ENCODE data around the gene PTPRG. TPM values are rescaled to one million over a fixed set of nuclear protein-coding genes. Genes with fewer than 3 reads are reported as not detected.

The PTPRG gene
- total and polyA plus RNA-seq, 10 of the 15 experiments (the other 5 are each of a cell fraction or from before 2014, with no cell fraction given): 0.29 to 20.7 (median 1.4) TPM

DNA sequence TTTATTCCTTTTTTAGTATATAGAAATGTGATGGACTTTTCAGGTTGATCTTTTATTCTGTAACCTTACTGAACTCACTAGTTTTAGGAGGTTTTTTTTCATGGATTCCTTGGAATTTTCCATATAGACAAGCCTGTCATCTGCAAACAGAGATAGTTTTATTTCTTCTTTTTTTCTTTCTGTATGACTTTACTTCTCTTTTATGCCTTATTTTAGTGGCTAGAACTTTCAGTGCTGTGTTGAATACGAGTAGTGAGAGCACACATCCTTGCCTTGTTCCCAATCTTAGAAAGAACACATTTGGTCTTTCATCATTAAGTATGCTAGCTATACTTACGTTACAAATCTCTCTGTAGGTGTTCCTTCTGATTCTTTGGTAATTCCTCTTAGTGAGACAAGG, 336.5 kb downstream of the PTPRG start (continued):
- TF ChIP-seq ZNF384 (IDR thresholded peaks at IDR 0.05; ENCODE audit: borderline replicate concordance, low read depth, low read length): no peak
- TF ChIP-seq, protein P1, sequence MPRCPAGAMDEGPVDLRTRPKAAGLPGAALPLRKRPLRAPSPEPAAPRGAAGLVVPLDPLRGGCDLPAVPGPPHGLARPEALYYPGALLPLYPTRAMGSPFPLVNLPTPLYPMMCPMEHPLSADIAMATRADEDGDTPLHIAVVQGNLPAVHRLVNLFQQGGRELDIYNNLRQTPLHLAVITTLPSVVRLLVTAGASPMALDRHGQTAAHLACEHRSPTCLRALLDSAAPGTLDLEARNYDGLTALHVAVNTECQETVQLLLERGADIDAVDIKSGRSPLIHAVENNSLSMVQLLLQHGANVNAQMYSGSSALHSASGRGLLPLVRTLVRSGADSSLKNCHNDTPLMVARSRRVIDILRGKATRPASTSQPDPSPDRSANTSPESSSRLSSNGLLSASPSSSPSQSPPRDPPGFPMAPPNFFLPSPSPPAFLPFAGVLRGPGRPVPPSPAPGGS (IDR thresholded peaks at IDR 0.05; ENCODE audit: borderline replicate concordance, insufficient read depth, low read depth, low read length, poor library complexity, severe bottlenecking): no peak
- TF ChIP-seq IKZF2 (IDR thresholded peaks at IDR 0.05): peak; percentile 79 to 80; a peak in 3 of 4 replicates
- TF ChIP-seq IKZF1 (conservative IDR thresholded peaks at IDR 0.05): peak; percentile 59
- TF ChIP-seq ZNF207 (IDR thresholded peaks at IDR 0.05; ENCODE audit: borderline replicate concordance): no peak
- TF ChIP-seq PAX5 (IDR thresholded peaks at IDR 0.05; ENCODE audit: borderline replicate concordance, low read depth, low read length): no peak
- TF ChIP-seq RELB (IDR thresholded peaks at IDR 0.05; ENCODE audit: low read depth): peak; percentile 34; the same call in 1 of the 2 replicates
- TF ChIP-seq EZH2 (IDR thresholded peaks at IDR 0.05; ENCODE audit: borderline replicate concordance, control insufficient read depth, low read depth, low read length): no peak
- TF ChIP-seq NR2C2 (IDR thresholded peaks at IDR 0.05; ENCODE audit: borderline replicate concordance, control insufficient read depth, insufficient read length, low read depth): no peak
- TF ChIP-seq TCF3 (IDR thresholded peaks at IDR 0.05; ENCODE audit: borderline replicate concordance, insufficient read depth, low read depth, low read length): no peak
- TF ChIP-seq POLR2AphosphoS5 (IDR thresholded peaks at IDR 0.05; ENCODE audit: low read length): no peak
- no peak for TF ChIP-seq ATF3 (IDR thresholded peaks at IDR 0.05; ENCODE audit: borderline replicate concordance, extremely low read depth, low read depth, low read length)
- no peak for TF ChIP-seq TAF1 (IDR thresholded peaks at IDR 0.05; ENCODE audit: borderline replicate concordance, low read depth, low read length)
